Activated T-cell treated with anti-CD3 and anti-CD28 coated beads, Interleukin-2, amount 50 U/mL, for 1 hour (primary cell): ENCODE results near the gene CFAP74.
A peak's percentile ranks its signal among the peaks of the same experiment; 100 is the strongest.

Experiments used
- DNase-seq: peaks from one replicate; pipeline ENCODE4 v3.0.0-alpha.2; 2020

CFAP74 gene

GRCh38 chr1:2003541-2004131 lies at the start of gene CFAP74:
CFAP74 (minus strand) TSS chr1:2003786; CDS start chr1:1990956, 12,830 bp downstream.
- DNase-seq = no peak

- no peak for DNase-seq
These were observed 49.6 kb upstream of the CFAP74 start for GRCh38 chr1:2053217-2053616.

GRCh38 chr1:2052756-2053155 lies 49.2 kb upstream of the CFAP74 start:
- DNase-seq = no peak

GRCh38 chr1:2052054-2052679 lies 48.6 kb upstream of the CFAP74 start:
- DNase-seq = no peak

- DNase-seq = no peak
These were observed 47.5 kb upstream of the CFAP74 start for GRCh38 chr1:2050793-2051682.

- no peak for DNase-seq
These were observed 46.8 kb upstream of the CFAP74 start for GRCh38 chr1:2050461-2050792.

GRCh38 chr1:2049718-2050431 lies 46.3 kb upstream of the CFAP74 start, which contains the start of gene PRKCZ:
PRKCZ (plus strand) TSS chr1:2050411; CDS start chr1:2050631, 220 bp downstream.
- DNase-seq = peak; percentile 98

- peak; percentile 33 for DNase-seq
These were observed 45.7 kb upstream of the CFAP74 start for GRCh38 chr1:2049225-2049717.

GRCh38 chr1:2047749-2048729 lies 44.5 kb upstream of the CFAP74 start:
- no peak for DNase-seq

GRCh38 chr1:2046953-2047748 lies 43.6 kb upstream of the CFAP74 start:
- no peak for DNase-seq

- peak; percentile 49 for DNase-seq
These were observed 42.8 kb upstream of the CFAP74 start for GRCh38 chr1:2046174-2046917.

GRCh38 chr1:2045468-2046173 lies 42.0 kb upstream of the CFAP74 start:
- DNase-seq = no peak

- peak; percentile 89 for DNase-seq
These were observed 41.1 kb upstream of the CFAP74 start for GRCh38 chr1:2044510-2045319.

- no peak for DNase-seq
These were observed 40.3 kb upstream of the CFAP74 start for GRCh38 chr1:2043886-2044285.

- DNase-seq = no peak
These were observed 39.5 kb upstream of the CFAP74 start for GRCh38 chr1:2042830-2043773.

- DNase-seq = no peak
These were observed 38.3 kb upstream of the CFAP74 start for GRCh38 chr1:2041887-2042286.

GRCh38 chr1:2041305-2041704 lies 37.7 kb upstream of the CFAP74 start:
- DNase-seq = no peak
